ENCODE measurements around the gene ZMYND19. TPM values are rescaled to one million over a fixed set of nuclear protein-coding genes. Genes with fewer than 3 reads are reported as not detected.
A peak's percentile ranks its signal among the peaks of the same experiment; 100 is the strongest.
"Not testable (repeated sequence)": the region's sequence is repeated elsewhere in the genome, so short reads cannot be mapped to it uniquely, and the experiment has no call there.

Gene ZMYND19
- polyA plus RNA-seq, 1 donor from 2014 or later: 8.8 TPM

DNA sequence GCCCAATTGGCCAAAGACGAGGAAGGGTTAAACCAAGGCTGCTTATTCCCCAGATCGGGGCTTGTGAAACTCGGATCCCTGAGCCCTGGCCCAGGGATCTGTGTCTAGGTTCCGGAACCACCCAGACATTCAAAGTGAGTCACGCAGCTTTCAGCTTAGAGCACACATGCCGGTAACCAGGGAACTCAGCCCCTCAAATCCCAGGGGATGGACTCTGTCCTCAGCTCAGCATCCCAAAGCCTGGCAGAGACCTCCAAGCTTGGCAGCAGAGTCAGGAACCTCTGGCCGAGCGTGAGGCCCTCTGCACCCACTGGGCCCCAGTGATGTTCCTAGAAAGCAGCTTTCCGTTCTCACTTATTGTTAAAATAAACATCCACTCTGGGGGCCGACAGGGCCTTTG, 45.2 kb downstream of the ZMYND19 start:
- no peak overlapping the region for H3K27ac Mint-ChIP-seq
- no peak overlapping the region for H3K4me3 Mint-ChIP-seq
- no peaks in the 10 kb centered on the region for H3K27me3 Mint-ChIP-seq
- peaks cover 9 to 14% (median 12%) of the 10 kb centered on the region in 3 donors for H3K4me1 Mint-ChIP-seq
- no peaks in the 10 kb centered on the region for H3K9me3 Mint-ChIP-seq
- H3K36me3 Mint-ChIP-seq: peaks cover 3% of the 10 kb centered on the region

DNA sequence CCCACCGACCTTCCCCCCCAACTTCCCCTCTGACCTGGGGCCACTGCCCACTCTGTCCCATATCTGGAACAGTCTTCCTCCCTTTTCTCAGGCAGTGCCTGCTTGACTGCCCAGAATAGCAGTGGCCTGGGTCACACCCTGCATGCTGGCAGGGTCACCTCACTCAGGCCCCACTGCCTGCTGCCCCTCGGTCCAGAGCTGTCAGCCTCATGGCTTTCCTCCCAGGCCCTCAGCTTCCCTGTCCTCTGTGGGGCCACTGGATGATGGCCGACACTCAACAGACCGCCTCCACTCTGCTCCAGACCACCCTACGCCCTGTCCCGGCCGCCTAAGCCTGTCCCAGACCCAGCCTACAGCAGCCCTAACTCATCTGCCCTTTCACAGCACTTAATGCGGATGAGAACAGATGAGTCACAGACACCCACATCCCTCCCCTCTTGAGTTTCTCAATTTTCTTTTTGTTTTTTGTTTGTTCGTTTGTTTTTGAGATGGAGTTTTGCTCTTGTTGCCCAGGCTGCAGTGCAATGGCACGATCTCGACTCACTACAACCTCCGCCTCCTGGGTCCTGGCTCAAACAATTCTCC, 46.0 kb downstream of the ZMYND19 start:
- H3K9me3 Mint-ChIP-seq: no peaks in the 10 kb centered on the region
- H3K36me3 Mint-ChIP-seq: peaks cover 3% of the 10 kb centered on the region
- no peaks in the 10 kb centered on the region for H3K27me3 Mint-ChIP-seq
- H3K27ac Mint-ChIP-seq: no peak overlapping the region
- peaks cover 3 to 7% (median 7%) of the 10 kb centered on the region in 3 donors for H3K4me1 Mint-ChIP-seq
- H3K4me3 Mint-ChIP-seq: no peak overlapping the region

DNA sequence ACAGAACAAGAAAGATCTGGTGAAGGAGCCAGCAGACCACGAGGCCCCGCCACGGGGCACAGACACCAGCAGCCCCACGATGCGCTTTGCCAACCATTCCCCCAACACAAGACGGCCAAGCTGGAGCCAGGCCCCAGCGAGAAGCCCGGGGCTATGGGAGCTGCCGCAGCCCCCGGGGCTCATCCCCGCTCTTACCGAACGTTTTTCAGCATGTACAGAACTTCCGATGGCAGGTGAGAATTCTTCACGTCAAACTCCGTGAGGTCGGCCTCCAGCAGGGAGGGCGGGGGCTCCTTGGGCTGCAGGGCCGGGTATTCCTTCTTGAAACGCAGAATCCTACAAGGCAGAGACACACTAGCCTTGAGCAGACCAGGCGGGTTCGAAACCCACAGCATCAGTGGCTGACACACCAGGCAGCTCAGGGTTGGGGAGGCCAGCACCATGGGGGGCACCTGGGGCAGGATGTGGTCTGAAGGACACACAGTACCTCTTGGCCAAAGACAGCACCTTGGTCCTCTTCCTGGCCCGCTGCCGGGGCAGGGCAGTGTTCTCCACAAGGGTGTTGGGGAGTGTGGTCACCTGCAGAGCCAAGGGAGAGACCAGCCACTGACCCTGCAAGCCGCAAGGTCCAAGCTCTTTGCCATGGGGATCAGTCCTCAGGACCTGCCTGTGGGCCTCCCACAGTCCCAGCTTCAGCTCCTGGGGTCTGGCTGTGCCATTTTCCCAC, 46.9 kb downstream of the ZMYND19 start:
- H3K27ac Mint-ChIP-seq: no peak overlapping the region
- H3K36me3 Mint-ChIP-seq: peaks cover 3% of the 10 kb centered on the region
- H3K4me1 Mint-ChIP-seq: peaks cover 3 to 7% (median 4%) of the 10 kb centered on the region in 3 donors
- H3K27me3 Mint-ChIP-seq: no peaks in the 10 kb centered on the region
- no peaks in the 10 kb centered on the region for H3K9me3 Mint-ChIP-seq
- H3K4me3 Mint-ChIP-seq: no peak overlapping the region

DNA sequence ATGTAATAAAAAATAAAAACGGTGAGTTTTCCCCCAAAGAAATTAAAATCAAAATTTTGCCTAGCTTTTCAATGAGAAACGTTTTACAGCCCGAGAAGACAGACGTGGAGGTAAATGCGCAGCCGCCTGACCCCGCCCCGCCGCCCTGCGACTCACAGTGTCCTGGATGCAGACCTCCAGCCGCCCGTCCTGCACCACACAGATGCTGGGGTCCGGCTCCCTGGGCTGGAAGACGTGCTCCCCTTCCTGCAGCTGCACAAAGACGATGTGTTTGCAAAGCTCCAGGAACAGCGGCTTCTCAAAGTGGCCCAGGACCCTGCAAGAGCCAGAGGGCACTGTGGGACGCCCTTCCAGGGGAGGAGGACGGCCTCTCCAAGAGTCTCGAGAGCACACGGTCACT, 47.8 kb downstream of the ZMYND19 start:
- Mint-ChIP-seq H3K27ac (no peak overlapping the region), H3K36me3 (peaks cover 3% of the 10 kb centered on the region), H3K9me3 (no peaks in the 10 kb centered on the region), H3K4me1 (peaks cover 2 to 7% (median 3%) of the 10 kb centered on the region in 3 donors), H3K4me3 (no peak overlapping the region), H3K27me3 (no peaks in the 10 kb centered on the region)

DNA sequence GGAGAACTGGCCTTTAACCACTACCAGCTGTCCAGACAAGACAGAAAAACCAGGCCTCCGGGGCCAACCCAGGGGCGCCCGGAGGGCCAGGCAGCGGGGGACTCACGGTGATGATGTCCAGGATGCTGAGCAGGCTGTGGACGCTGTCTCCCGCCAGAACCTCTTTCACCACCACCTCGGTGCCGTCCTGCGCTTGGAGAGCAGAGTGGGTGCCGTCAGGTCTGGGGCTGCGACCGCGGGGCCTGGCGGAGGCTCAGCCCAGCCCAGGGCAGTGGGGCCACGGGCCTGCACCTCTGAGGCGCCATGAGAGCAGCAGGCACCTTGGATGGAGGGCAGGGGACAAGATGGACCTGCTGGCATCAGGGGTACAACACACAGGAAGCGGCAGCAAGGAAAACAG, 49.8 kb downstream of the ZMYND19 start:
- H3K9me3 Mint-ChIP-seq: peaks cover 0 to 5% (median 0%) of the 10 kb centered on the region in 3 donors
- no peak overlapping the region for H3K27ac Mint-ChIP-seq
- no peak overlapping the region for H3K4me3 Mint-ChIP-seq
- no peaks in the 10 kb centered on the region for H3K27me3 Mint-ChIP-seq
- H3K36me3 Mint-ChIP-seq: no peaks in the 10 kb centered on the region
- H3K4me1 Mint-ChIP-seq: peaks cover 8 to 11% (median 10%) of the 10 kb centered on the region in 3 donors

DNA sequence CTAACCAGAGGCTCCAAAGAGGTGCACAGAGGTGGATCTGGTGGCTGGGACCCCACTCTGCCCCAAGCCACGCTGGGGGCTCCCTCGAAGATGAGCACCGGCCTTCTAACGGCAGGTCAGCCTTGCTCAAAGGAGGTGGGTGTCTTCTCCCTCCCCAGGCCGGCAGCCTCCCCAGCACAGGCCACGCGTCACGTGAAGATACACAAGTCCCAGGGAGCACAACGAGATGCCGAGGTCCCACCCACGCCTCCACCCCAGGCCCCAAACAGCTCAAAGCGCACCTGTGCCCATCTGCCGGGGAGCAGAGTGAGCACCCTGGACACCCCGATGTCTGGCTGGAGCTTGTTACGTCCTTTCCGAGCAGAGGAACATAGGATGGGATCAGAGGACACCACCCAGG, 52.3 kb downstream of the ZMYND19 start:
- H3K9me3 Mint-ChIP-seq: peaks cover 0 to 5% (median 0%) of the 10 kb centered on the region in 3 donors
- peaks cover 16 to 18% (median 16%) of the 10 kb centered on the region in 3 donors for H3K4me1 Mint-ChIP-seq
- no peaks in the 10 kb centered on the region for H3K27me3 Mint-ChIP-seq
- H3K27ac Mint-ChIP-seq: no peak overlapping the region
- H3K4me3 Mint-ChIP-seq: no peak overlapping the region
- H3K36me3 Mint-ChIP-seq: peaks cover 1% of the 10 kb centered on the region

DNA sequence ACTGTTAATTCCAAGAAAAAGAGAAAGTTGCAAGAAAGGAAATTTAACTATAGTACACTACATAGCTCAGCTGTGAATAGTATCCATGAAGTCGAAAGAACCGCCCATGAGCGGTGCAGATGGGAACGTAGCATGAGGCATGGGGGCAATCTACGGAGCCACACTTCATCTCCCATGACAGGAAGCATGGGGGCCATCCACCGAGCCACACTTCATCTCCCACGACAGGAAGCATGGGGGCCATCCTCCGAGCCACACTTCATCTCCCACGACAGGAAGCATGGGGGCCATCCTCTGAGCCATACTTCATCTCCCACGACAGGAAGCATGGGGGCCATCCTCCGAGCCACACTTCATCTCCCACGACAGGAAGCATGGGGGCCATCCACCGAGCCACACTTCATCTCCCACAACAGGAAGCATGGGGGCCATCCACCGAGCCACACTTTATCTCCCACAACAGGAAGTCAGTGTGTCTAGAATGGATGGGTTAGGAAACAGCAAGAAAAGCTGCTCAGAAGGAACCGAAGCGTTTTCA, 53.6 kb downstream of the ZMYND19 start:
- H3K36me3 Mint-ChIP-seq: not testable (repeated sequence)
- peak overlapping the region in 1 of 4 donors; percentile 58 for H3K4me3 Mint-ChIP-seq
- peak overlapping the region in 1 of 3 donors; percentile 34 for H3K27ac Mint-ChIP-seq

DNA sequence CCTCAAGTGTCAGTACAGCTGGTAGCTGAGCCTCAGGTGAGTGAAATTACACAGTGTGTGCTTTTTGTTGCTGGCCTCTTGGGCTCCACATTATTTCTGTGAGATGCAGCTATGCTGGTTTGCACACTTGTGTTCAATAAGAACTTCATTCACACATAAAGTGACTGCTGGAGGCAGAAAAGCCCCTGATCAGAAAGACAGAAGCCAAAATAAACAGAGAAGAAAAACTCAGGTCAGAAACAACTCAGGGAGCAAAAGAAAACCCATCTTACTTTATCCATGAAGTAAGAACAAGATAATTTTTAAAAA, 55.2 kb downstream of the ZMYND19 start:
- Mint-ChIP-seq H3K9me3 (peaks cover 0 to 5% (median 0%) of the 10 kb centered on the region in 3 donors), H3K4me1 (peaks cover 18 to 23% (median 18%) of the 10 kb centered on the region in 3 donors), H3K27me3 (no peaks in the 10 kb centered on the region), H3K4me3 (no peak overlapping the region), H3K36me3 (peaks cover 1% of the 10 kb centered on the region), H3K27ac (peak overlapping the region in 1 of 3 donors; percentile 14)

More for the DNA sequence above, 53.6 kb downstream of the ZMYND19 start:
- not testable (repeated sequence) for H3K27me3 Mint-ChIP-seq, H3K9me3 Mint-ChIP-seq
- H3K4me1 Mint-ChIP-seq: peaks cover 16 to 23% (median 18%) of the 10 kb centered on the region in 3 donors

DNA sequence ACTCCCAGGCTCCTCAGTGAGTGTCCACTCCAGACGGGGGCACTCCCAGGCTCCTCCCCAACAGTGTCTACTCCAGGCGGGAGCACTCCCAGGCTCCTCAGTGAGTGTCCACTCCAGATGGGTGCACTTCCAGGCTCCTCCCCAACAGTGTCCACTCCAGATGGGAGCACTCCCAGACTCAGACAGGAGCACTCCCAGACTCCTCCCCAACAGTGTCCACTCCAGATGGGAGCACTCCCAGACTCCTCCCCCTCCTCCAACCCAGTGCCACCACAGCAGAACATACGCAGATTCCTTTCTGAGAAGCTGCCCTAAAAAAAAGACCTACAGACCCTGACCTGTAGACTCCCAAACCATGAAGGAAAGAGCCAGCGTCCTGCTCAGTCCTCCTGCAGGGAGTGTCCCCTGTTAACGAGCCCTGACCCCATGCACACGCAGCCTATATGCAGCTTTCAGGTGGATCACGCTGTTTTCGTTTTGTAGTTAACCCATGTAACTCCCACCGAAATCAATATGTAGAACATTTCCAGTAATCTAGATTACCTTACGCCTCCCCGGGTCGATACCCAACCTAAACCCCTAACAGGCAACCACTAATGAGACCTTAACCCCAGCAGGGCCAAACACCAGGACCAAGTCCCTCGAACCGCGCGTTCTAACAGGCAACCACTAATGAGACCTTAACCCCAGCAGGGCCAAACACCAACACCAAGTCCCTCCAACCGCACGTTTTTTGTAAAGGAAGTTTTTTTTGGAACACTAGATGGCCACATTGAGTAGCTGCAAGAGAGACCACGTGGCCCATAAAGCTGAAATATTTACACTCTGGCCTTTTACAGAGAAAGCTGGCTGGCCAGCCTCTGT, 55.8 kb downstream of the ZMYND19 start:
- H3K9me3 Mint-ChIP-seq: peaks cover 0 to 5% (median 0%) of the 10 kb centered on the region in 3 donors
- H3K27ac Mint-ChIP-seq: peak overlapping the region; percentile 14 to 87 (median 28)
- peaks cover 1% of the 10 kb centered on the region for H3K36me3 Mint-ChIP-seq
- no peaks in the 10 kb centered on the region for H3K27me3 Mint-ChIP-seq
- peak overlapping the region in 3 of 4 donors; percentile 15 to 51 (median 27) for H3K4me3 Mint-ChIP-seq
- peaks cover 18 to 23% (median 18%) of the 10 kb centered on the region in 3 donors for H3K4me1 Mint-ChIP-seq

DNA sequence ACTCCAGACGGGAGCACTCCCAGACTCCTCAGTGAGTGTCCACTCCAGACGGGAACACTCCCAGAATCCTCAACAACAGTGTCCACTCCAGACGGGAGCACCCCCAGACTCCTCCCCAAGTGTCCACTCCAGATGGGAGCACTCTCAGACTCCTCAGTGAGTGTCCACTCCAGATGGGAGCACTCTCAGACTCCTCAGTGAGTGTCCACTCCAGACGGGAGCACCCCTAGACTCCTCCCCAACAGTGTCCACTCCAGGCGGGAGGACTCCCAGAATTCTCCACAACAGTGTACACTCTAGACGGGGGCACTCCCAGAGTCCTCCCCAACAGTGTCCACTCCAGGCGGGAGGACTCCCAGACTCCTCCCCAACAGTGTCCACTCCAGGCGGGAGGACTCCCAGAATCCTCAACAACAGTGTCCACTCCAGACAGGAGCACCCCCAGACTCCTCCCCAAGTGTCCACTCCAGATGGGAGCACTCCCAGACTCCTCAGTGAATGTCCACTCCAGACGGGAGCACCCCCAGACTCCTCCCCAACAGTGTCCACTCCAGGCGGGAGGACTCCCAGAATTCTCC, 57.3 kb downstream of the ZMYND19 start:
- H3K27ac Mint-ChIP-seq, H3K4me3 Mint-ChIP-seq, H3K9me3 Mint-ChIP-seq, H3K36me3 Mint-ChIP-seq, H3K27me3 Mint-ChIP-seq: not testable (repeated sequence)
- peaks cover 18 to 23% (median 18%) of the 10 kb centered on the region in 3 donors for H3K4me1 Mint-ChIP-seq

Other genes with a start within 250 kb of the ZMYND19 start
- 5.6 TPM for gene EXD3, start 167.3 kb downstream of the ZMYND19 start, polyA plus RNA-seq
- 1.4 TPM for gene NOXA1, start 167.1 kb downstream of the ZMYND19 start, polyA plus RNA-seq
- not detected for gene ENTPD8, start 149.2 kb downstream of the ZMYND19 start, polyA plus RNA-seq
- 3.4 TPM for gene NSMF, start 131.2 kb downstream of the ZMYND19 start, polyA plus RNA-seq
- 2.7 TPM for gene PNPLA7, start 40.1 kb downstream of the ZMYND19 start, polyA plus RNA-seq
- 44.9 TPM for gene MRPL41, start 38.6 kb downstream of the ZMYND19 start, polyA plus RNA-seq
- 38.3 TPM for gene DPH7, start 11.6 kb downstream of the ZMYND19 start, polyA plus RNA-seq
- gene ARRDC1, start 15.2 kb upstream of the ZMYND19 start, polyA plus RNA-seq: 49.2 TPM
- gene EHMT1, start 28.5 kb upstream of the ZMYND19 start, polyA plus RNA-seq: 39.1 TPM